CD14-positive monocyte (primary cell): Measurements from ENCODE around the gene SSBP2. TPM values are rescaled to one million over a fixed set of nuclear protein-coding genes. Genes with fewer than 3 reads are reported as not detected.

ENCODE experiments used
- DNase-seq, 3 donors: peaks; one replicate each; pipeline ENCODE4 v3.0.0-alpha.2; 2011 to 2022
- H2AFZ ChIP-seq: 2 replicates; pipeline ENCODE4 v1.6.0; 2012; ENCODE audit warnings: mild to moderate bottlenecking, low read depth, low read length, inconsistent platforms; ENCODE audit not compliant: insufficient read depth, poor library complexity, severe bottlenecking
- H3K27ac ChIP-seq, 2 donors: 1 replicate in 1 of 2; 2 replicates in 1 of 2; pipeline ENCODE4 v1.5.1; 2012 to 2013; ENCODE audit warnings: low read length in 2 of 2, control low read depth in 1 of 2, inconsistent platforms in 1 of 2, low read depth in 1 of 2, mild to moderate bottlenecking in 1 of 2
- H3K27me3 ChIP-seq, 2 donors: one replicate each; pipeline versions ENCODE4 v1.6.0 to v1.6.1; 2011 to 2013; ENCODE audit warnings: low read length in 2 of 2; ENCODE audit not compliant: control insufficient read depth in 2 of 2, insufficient read depth in 2 of 2
- H3K36me3 ChIP-seq, 2 donors: replicated peaks in 1 of 2; 1 replicate in 1 of 2; 2 replicates in 1 of 2; pipeline versions ENCODE4 v1.5.1 to v1.6.1; 2012 to 2013; ENCODE audit warnings: low read length in 2 of 2, control low read depth in 1 of 2, inconsistent platforms in 1 of 2, mild to moderate bottlenecking in 1 of 2; ENCODE audit not compliant: insufficient read depth in 2 of 2, control insufficient read depth in 1 of 2
- H3K4me1 ChIP-seq, 2 donors: 1 replicate in 1 of 2; 2 replicates in 1 of 2; pipeline versions ENCODE4 v1.5.1 to v1.6.1; 2012 to 2013; ENCODE audit warnings: low read length in 2 of 2, control low read depth in 1 of 2, inconsistent platforms in 1 of 2, mild to moderate bottlenecking in 1 of 2, moderate library complexity in 1 of 2; ENCODE audit not compliant: insufficient read depth in 2 of 2, control insufficient read depth in 1 of 2
- H3K4me2 ChIP-seq: replicated peaks from 2 replicates; pipeline ENCODE3; 2012; ENCODE audit warnings: low read length, moderate library complexity, mild to moderate bottlenecking; ENCODE audit not compliant: poor library complexity, severe bottlenecking; ENCODE audit errors: extremely low read depth
- H3K4me3 ChIP-seq, 3 experiments: fragments of 200-600 bp in 1 of 3; sonication (generic) in 1 of 3; replicated peaks in 1 of 3; 1 replicate in 2 of 3; 2 replicates in 1 of 3; pipeline ENCODE4 v1.5.1; 2011 to 2013; ENCODE audit warnings: low read length in 3 of 3, mild to moderate bottlenecking in 3 of 3, control low read depth in 2 of 3, low read depth in 2 of 3, inconsistent platforms in 1 of 3, moderate library complexity in 1 of 3
- H3K79me2 ChIP-seq: 2 replicates; pipeline ENCODE4 v1.6.0; 2012; ENCODE audit warnings: mild to moderate bottlenecking, control low read depth, inconsistent platforms, low read length, moderate library complexity; ENCODE audit not compliant: insufficient read depth
- H3K9ac ChIP-seq: 2 replicates; pipeline ENCODE4 v1.6.0; 2017; ENCODE audit warnings: low read length, mild to moderate bottlenecking; ENCODE audit not compliant: insufficient read depth, poor library complexity, severe bottlenecking
- H3K9me3 ChIP-seq, 2 donors: replicated peaks in 1 of 2; 1 replicate in 1 of 2; 2 replicates in 1 of 2; pipeline versions ENCODE4 v1.5.1 to v1.6.1; 2012 to 2013; ENCODE audit warnings: low read length in 2 of 2, control low read depth in 1 of 2; ENCODE audit not compliant: control insufficient read depth in 1 of 2, insufficient read depth in 1 of 2
- H4K20me1 ChIP-seq: 2 replicates; pipeline ENCODE4 v1.6.0; 2012; ENCODE audit warnings: mild to moderate bottlenecking, low read length, control low read depth, moderate library complexity; ENCODE audit not compliant: insufficient read depth
- H3K27ac Mint-ChIP-seq, 7 donors: one replicate each; pipeline ENCODE4 v1.8.0; 2020; ENCODE audit warnings: mild to moderate bottlenecking in 7 of 7, mixed read lengths in 7 of 7, moderate library complexity in 6 of 7, inconsistent platforms in 2 of 7
- H3K27me3 Mint-ChIP-seq, 3 donors: one replicate each; pipeline ENCODE4 v1.8.0; 2021 to 2022; ENCODE audit warnings: low read depth in 3 of 3, mild to moderate bottlenecking in 3 of 3, mixed read lengths in 3 of 3, moderate library complexity in 3 of 3, inconsistent platforms in 1 of 3
- H3K36me3 Mint-ChIP-seq, 2 donors: one replicate each; pipeline ENCODE4 v1.8.0; 2020; ENCODE audit warnings: mixed read lengths in 2 of 2, inconsistent platforms in 1 of 2, mild to moderate bottlenecking in 1 of 2
- H3K4me1 Mint-ChIP-seq: one replicate; pipeline ENCODE4 v1.8.0; 2020; ENCODE audit warnings: mild to moderate bottlenecking, mixed read lengths
- H3K4me3 Mint-ChIP-seq, 2 donors: one replicate each; pipeline ENCODE4 v1.8.0; 2020; ENCODE audit warnings: mild to moderate bottlenecking in 2 of 2, mixed read lengths in 2 of 2, moderate library complexity in 1 of 2
- H3K9me3 Mint-ChIP-seq, 7 donors: one replicate each; pipeline ENCODE4 v1.8.0; 2020 to 2022; ENCODE audit warnings: mixed read lengths in 7 of 7, mild to moderate bottlenecking in 6 of 7, moderate library complexity in 6 of 7, inconsistent platforms in 2 of 7
- CTCF ChIP-seq: fragments of 200-600 bp; IDR thresholded peaks from one replicate; pipeline ENCODE4 v1.8.0; 2022; ENCODE audit warnings: antibody characterized with exemption, mild to moderate bottlenecking
- WGBS: methylation state at CpG from one replicate; pipeline ENCODE4 v1.1.5; 2013; ENCODE audit warnings: missing lambda C conversion rate; ENCODE audit not compliant: insufficient coverage; 5-methylcytosine and 5-hydroxymethylcytosine counted together
- intact Hi-C, 2 donors: fragments of 100-400 bp; cut with micrococcal nuclease; formaldehyde crosslinking; loops; one replicate each; pipeline versions ENCODE4 v1.15.0 to v1.15.1; 2023
- polyA plus RNA-seq, 3 donors: library from polyadenylated mRNA; depleted of rRNA in 1 of 3; unstranded in 2 of 3; stranded (reverse) in 1 of 3; fragments of 300-500 nt in 2 of 3; fragments of >200 nt in 1 of 3; fragmentation: Illumina TruSeq in 2 of 3; gene quantifications; 1 replicate in 2 of 3; 2 replicates in 1 of 3; pipeline ENCODE4 v1.2.3, GENCODE V29; 2012 to 2021

The SSBP2 gene
- polyA plus RNA-seq, 3 donors: 29.1 to 55.2 (median 53.4) TPM

- WGBS: no CpG with 5 or more reads among the region's 4 CpGs
- no peaks in the 10 kb centered on the region for H3K36me3 Mint-ChIP-seq
- H3K4me1 Mint-ChIP-seq: peaks cover 28% of the 10 kb centered on the region
- H4K20me1 ChIP-seq: no peaks in the 10 kb centered on the region
- peaks cover 0 to 3% (median 0%) of the 10 kb centered on the region in 7 donors for H3K9me3 Mint-ChIP-seq
- H3K9me3 ChIP-seq: no peaks in the 10 kb centered on the region
- no peak overlapping the region for H2AFZ ChIP-seq
- no peaks in the 10 kb centered on the region for H3K27me3 ChIP-seq
- H3K4me3 Mint-ChIP-seq: no peak overlapping the region
- H3K4me2 ChIP-seq: no peak overlapping the region
- H3K27ac ChIP-seq: no peak overlapping the region
- H3K36me3 ChIP-seq: no peaks in the 10 kb centered on the region
- no peak overlapping the region for H3K4me3 ChIP-seq
- no peak for TF ChIP-seq CTCF
- no peaks in the 10 kb centered on the region for H3K79me2 ChIP-seq
- DNase-seq: no peak
- intact Hi-C loops: no loop called here
- no peak overlapping the region for H3K9ac ChIP-seq
- peaks cover 0 to 4% (median 2%) of the 10 kb centered on the region in 3 donors for H3K27me3 Mint-ChIP-seq
- peaks cover 16 to 18% of the 10 kb centered on the region in 2 donors for H3K4me1 ChIP-seq
- no peak overlapping the region for H3K27ac Mint-ChIP-seq
Measured at GRCh38 chr5:81762853-81763252, 12.0 kb upstream of the SSBP2 start.

- H2AFZ ChIP-seq: no peak overlapping the region
- H3K27ac Mint-ChIP-seq: no peak overlapping the region
- H3K9me3 ChIP-seq: no peaks in the 10 kb centered on the region
- no peaks in the 10 kb centered on the region for H3K79me2 ChIP-seq
- H3K4me3 ChIP-seq: no peak overlapping the region
- H3K27me3 ChIP-seq: no peaks in the 10 kb centered on the region
- no peaks in the 10 kb centered on the region for H3K36me3 Mint-ChIP-seq
- no peaks in the 10 kb centered on the region for H4K20me1 ChIP-seq
- no peak overlapping the region for H3K4me3 Mint-ChIP-seq
- no peak for TF ChIP-seq CTCF
- no CpG with 5 or more reads among the region's 3 CpGs for WGBS
- intact Hi-C loops: no loop called here
- H3K36me3 ChIP-seq: no peaks in the 10 kb centered on the region
- peaks cover 0 to 4% (median 2%) of the 10 kb centered on the region in 3 donors for H3K27me3 Mint-ChIP-seq
- no peak for DNase-seq
- H3K9me3 Mint-ChIP-seq: peaks cover 0 to 3% (median 0%) of the 10 kb centered on the region in 7 donors
- no peak overlapping the region for H3K4me2 ChIP-seq
- H3K9ac ChIP-seq: no peak overlapping the region
- H3K27ac ChIP-seq: no peak overlapping the region
- H3K4me1 Mint-ChIP-seq: peaks cover 28% of the 10 kb centered on the region
- peaks cover 16 to 18% of the 10 kb centered on the region in 2 donors for H3K4me1 ChIP-seq
Measured at GRCh38 chr5:81762401-81762800, 11.5 kb upstream of the SSBP2 start.
